Measurements from ENCODE around the gene ZNF648. TPM values are rescaled to one million over a fixed set of nuclear protein-coding genes. Genes with fewer than 3 reads are reported as not detected.

ZNF648 gene
- total and polyA plus RNA-seq, 4 donors: 0.02 to 0.67 (median 0.20) TPM

DNA sequence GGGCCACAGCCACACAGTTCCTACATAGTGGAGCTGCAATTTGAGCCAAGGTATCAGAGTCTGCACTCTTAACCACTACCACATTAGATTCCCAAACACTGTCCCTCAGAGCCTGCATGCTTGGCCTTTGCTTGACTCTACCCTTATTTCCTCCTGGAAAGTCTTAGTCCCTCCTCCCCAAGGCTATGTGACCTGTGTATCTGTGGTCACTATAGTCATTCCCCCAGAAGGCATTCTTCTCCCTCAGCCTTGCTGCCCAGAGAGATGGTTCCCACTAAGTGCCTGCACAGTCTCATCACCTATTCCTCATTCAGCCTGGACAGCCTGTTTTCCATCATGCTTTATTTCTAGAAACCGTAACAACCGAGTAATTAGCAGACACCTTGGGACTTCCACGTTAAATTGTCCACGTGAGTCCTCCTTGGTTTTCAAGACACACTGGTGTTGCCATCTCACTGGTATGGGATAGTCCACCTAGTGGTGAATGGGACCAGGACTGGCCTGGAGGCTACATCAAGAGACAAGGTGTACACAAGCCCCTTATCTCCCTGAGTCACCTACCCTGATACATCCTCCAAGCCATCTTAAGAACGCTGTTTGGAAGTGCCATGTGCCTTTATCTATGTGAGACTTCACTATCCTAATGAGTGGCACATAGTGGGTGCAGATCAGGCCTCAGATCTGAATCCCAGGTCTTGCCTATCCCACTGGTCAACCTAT is 3.8 kb upstream of the ZNF648 start:
- TF ChIP-seq, protein P1, sequence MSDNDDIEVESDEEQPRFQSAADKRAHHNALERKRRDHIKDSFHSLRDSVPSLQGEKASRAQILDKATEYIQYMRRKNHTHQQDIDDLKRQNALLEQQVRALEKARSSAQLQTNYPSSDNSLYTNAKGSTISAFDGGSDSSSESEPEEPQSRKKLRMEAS (IDR thresholded peaks at IDR 0.05): no peak
- TF ChIP-seq FOXA1 (IDR thresholded peaks at IDR 0.05): no peak
- TF ChIP-seq HNF4G (IDR thresholded peaks at IDR 0.05): no peak
- no peak for TF ChIP-seq FOXA2 (IDR thresholded peaks at IDR 0.05)
- TF ChIP-seq GABPA (IDR thresholded peaks at IDR 0.05 in 1 of 2, conservative IDR thresholded peaks at IDR 0.05 in 1 of 2): no peak
- no peak for TF ChIP-seq RXRA (IDR thresholded peaks at IDR 0.05)
- TF ChIP-seq HNF4A (conservative IDR thresholded peaks at IDR 0.05): no peak
- TF ChIP-seq, protein P2, sequence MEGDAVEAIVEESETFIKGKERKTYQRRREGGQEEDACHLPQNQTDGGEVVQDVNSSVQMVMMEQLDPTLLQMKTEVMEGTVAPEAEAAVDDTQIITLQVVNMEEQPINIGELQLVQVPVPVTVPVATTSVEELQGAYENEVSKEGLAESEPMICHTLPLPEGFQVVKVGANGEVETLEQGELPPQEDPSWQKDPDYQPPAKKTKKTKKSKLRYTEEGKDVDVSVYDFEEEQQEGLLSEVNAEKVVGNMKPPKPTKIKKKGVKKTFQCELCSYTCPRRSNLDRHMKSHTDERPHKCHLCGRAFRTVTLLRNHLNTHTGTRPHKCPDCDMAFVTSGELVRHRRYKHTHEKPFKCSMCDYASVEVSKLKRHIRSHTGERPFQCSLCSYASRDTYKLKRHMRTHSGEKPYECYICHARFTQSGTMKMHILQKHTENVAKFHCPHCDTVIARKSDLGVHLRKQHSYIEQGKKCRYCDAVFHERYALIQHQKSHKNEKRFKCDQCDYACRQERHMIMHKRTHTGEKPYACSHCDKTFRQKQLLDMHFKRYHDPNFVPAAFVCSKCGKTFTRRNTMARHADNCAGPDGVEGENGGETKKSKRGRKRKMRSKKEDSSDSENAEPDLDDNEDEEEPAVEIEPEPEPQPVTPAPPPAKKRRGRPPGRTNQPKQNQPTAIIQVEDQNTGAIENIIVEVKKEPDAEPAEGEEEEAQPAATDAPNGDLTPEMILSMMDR (IDR thresholded peaks at IDR 0.05; ENCODE audit: low read depth, low read length, missing input control): no peak
- Histone ChIP-seq H3K4me3 (ENCODE audit: low read depth in 1 of 3, low read length in 3 of 3) (no peak overlapping the region), H3K9ac (ENCODE audit: low read depth in 1 of 2, low read length in 2 of 2) (no peak overlapping the region), H3K27ac (ENCODE audit: low read depth in 1 of 2, low read length in 2 of 2) (no peak overlapping the region), H3K9me3 (ENCODE audit: control insufficient read depth in 4 of 4, low read length in 3 of 4) (peaks cover 0 to 4% (median 0%) of the 10 kb centered on the region in 4 donors), H3K36me3 (ENCODE audit: control insufficient read depth in 4 of 4, insufficient read depth in 3 of 4, low read depth in 1 of 4, low read length in 3 of 4) (no peaks in the 10 kb centered on the region), H3K27me3 (ENCODE audit: control insufficient read depth in 4 of 4, insufficient read depth in 4 of 4, low read length in 3 of 4) (no peaks in the 10 kb centered on the region), H3K4me1 (ENCODE audit: control insufficient read depth in 4 of 4, insufficient read depth in 4 of 4, low read length in 3 of 4) (no peaks in the 10 kb centered on the region)
- no peak for DNase-seq (ENCODE audit: low spot score)
- 90% methylated on average over 5 of the region's 5 CpGs for WGBS

DNA sequence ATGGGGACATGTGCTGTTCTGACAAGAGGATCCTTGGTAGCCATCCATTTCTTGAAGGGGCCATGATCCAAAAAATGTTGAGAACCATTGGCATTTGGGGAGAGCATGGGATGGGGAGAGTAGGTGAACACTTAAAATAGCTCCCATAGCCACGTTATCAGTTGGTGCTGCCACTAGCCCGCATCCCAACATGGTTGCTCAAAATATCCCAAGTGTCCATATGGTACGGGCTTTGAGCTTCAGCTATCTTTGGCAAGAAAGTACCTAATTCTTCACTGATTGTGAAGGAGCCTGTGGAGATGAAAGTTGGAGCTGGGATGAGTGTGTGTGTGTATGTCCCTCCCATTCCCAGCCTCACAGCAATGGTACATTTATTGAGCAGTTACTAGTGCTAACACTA is 3.1 kb upstream of the ZNF648 start:
- 95% methylated on average over 3 of the region's 3 CpGs for WGBS

DNA sequence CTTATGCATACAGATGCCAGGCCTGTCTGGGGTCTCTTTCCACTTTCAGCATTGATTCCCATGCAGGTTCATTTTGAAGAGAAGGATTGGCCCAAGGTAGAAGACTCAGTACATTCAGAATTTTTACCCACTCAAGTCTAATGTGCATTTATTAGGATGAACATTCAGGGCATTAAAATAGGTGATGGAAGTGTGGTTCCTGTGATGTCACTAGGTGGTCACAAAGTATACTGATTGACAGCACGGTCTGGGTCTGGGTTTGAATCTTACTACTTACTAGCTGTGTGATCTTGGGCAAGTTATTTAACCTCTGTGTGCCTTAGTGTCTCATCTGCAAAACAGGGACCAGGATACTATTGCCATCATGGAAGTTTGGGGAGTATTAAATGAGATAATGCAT is 711 bp upstream of the ZNF648 start:
- Histone ChIP-seq H3K9ac (ENCODE audit: low read depth in 1 of 2, low read length in 2 of 2) (no peak overlapping the region), H3K27me3 (ENCODE audit: control insufficient read depth in 4 of 4, insufficient read depth in 4 of 4, low read length in 3 of 4) (no peaks in the 10 kb centered on the region), H3K36me3 (ENCODE audit: control insufficient read depth in 4 of 4, insufficient read depth in 3 of 4, low read depth in 1 of 4, low read length in 3 of 4) (no peaks in the 10 kb centered on the region), H3K4me3 (ENCODE audit: low read depth in 1 of 3, low read length in 3 of 3) (no peak overlapping the region), H3K27ac (ENCODE audit: low read depth in 1 of 2, low read length in 2 of 2) (no peak overlapping the region), H3K4me1 (ENCODE audit: control insufficient read depth in 4 of 4, insufficient read depth in 4 of 4, low read length in 3 of 4) (no peaks in the 10 kb centered on the region), H3K9me3 (ENCODE audit: control insufficient read depth in 4 of 4, low read length in 3 of 4) (peaks cover 0 to 4% (median 0%) of the 10 kb centered on the region in 4 donors)
- DNase-seq (ENCODE audit: low spot score): no peak
- 78% methylated on average over 1 of the region's 1 CpG for WGBS
- no peak for TF ChIP-seq JUND (IDR thresholded peaks at IDR 0.05)
- no peak for TF ChIP-seq RAD21 (IDR thresholded peaks at IDR 0.05)
- no peak for TF ChIP-seq EGR1 (IDR thresholded peaks at IDR 0.05; ENCODE audit: low read depth in 2 of 2)
- TF ChIP-seq HNF4A (conservative IDR thresholded peaks at IDR 0.05): no peak
- TF ChIP-seq, protein P2 (IDR thresholded peaks at IDR 0.05; ENCODE audit: low read depth, low read length, missing input control): no peak
- no peak for TF ChIP-seq FOXA2 (IDR thresholded peaks at IDR 0.05)
- no peak for TF ChIP-seq TAF1 (conservative IDR thresholded peaks at IDR 0.05)
- TF ChIP-seq, protein P1 (IDR thresholded peaks at IDR 0.05): no peak
- TF ChIP-seq, protein P3, sequence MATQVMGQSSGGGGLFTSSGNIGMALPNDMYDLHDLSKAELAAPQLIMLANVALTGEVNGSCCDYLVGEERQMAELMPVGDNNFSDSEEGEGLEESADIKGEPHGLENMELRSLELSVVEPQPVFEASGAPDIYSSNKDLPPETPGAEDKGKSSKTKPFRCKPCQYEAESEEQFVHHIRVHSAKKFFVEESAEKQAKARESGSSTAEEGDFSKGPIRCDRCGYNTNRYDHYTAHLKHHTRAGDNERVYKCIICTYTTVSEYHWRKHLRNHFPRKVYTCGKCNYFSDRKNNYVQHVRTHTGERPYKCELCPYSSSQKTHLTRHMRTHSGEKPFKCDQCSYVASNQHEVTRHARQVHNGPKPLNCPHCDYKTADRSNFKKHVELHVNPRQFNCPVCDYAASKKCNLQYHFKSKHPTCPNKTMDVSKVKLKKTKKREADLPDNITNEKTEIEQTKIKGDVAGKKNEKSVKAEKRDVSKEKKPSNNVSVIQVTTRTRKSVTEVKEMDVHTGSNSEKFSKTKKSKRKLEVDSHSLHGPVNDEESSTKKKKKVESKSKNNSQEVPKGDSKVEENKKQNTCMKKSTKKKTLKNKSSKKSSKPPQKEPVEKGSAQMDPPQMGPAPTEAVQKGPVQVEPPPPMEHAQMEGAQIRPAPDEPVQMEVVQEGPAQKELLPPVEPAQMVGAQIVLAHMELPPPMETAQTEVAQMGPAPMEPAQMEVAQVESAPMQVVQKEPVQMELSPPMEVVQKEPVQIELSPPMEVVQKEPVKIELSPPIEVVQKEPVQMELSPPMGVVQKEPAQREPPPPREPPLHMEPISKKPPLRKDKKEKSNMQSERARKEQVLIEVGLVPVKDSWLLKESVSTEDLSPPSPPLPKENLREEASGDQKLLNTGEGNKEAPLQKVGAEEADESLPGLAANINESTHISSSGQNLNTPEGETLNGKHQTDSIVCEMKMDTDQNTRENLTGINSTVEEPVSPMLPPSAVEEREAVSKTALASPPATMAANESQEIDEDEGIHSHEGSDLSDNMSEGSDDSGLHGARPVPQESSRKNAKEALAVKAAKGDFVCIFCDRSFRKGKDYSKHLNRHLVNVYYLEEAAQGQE (IDR thresholded peaks at IDR 0.05): no peak
- no peak for TF ChIP-seq FOXA1 (IDR thresholded peaks at IDR 0.05)

More for the DNA sequence above, 3.1 kb upstream of the ZNF648 start:
- no peak overlapping the region for H3K27ac ChIP-seq (ENCODE audit: low read depth in 1 of 2, low read length in 2 of 2)
- H3K9me3 ChIP-seq (ENCODE audit: control insufficient read depth in 4 of 4, low read length in 3 of 4): peaks cover 0 to 4% (median 0%) of the 10 kb centered on the region in 4 donors
- no peaks in the 10 kb centered on the region for H3K36me3 ChIP-seq (ENCODE audit: control insufficient read depth in 4 of 4, insufficient read depth in 3 of 4, low read depth in 1 of 4, low read length in 3 of 4)
- no peaks in the 10 kb centered on the region for H3K27me3 ChIP-seq (ENCODE audit: control insufficient read depth in 4 of 4, insufficient read depth in 4 of 4, low read length in 3 of 4)
- DNase-seq (ENCODE audit: low spot score): no peak
- no peak overlapping the region for H3K4me3 ChIP-seq (ENCODE audit: low read depth in 1 of 3, low read length in 3 of 3)
- TF ChIP-seq FOXA2 (IDR thresholded peaks at IDR 0.05) (no peak), RAD21 (IDR thresholded peaks at IDR 0.05) (no peak), TAF1 (conservative IDR thresholded peaks at IDR 0.05) (no peak), YY1 (IDR thresholded peaks at IDR 0.05) (no peak)
- TF ChIP-seq, protein P4, sequence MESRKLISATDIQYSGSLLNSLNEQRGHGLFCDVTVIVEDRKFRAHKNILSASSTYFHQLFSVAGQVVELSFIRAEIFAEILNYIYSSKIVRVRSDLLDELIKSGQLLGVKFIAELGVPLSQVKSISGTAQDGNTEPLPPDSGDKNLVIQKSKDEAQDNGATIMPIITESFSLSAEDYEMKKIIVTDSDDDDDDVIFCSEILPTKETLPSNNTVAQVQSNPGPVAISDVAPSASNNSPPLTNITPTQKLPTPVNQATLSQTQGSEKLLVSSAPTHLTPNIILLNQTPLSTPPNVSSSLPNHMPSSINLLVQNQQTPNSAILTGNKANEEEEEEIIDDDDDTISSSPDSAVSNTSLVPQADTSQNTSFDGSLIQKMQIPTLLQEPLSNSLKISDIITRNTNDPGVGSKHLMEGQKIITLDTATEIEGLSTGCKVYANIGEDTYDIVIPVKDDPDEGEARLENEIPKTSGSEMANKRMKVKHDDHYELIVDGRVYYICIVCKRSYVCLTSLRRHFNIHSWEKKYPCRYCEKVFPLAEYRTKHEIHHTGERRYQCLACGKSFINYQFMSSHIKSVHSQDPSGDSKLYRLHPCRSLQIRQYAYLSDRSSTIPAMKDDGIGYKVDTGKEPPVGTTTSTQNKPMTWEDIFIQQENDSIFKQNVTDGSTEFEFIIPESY (IDR thresholded peaks at IDR 0.05): no peak
- no peaks in the 10 kb centered on the region for H3K4me1 ChIP-seq (ENCODE audit: control insufficient read depth in 4 of 4, insufficient read depth in 4 of 4, low read length in 3 of 4)
- H3K9ac ChIP-seq (ENCODE audit: low read depth in 1 of 2, low read length in 2 of 2): no peak overlapping the region

Data from liver (tissue), 9 donors.